DMS79 (cell line): Measurements from ENCODE around the gene PLA2G12B.
"Not testable (repeated sequence)": the region's sequence is repeated elsewhere in the genome, so short reads cannot be mapped to it uniquely, and the experiment has no call there.

Experiments
- DNase-seq: peaks from one replicate; lab custom pipeline; 2025; lab: John Stamatoyannopoulos, UW

The PLA2G12B gene

GRCh38 chr10:72935361-72935760, 19.2 kb downstream of the PLA2G12B start:
- DNase-seq: no peak

GRCh38 chr10:72932259-72933015, 22.2 kb downstream of the PLA2G12B start:
- DNase-seq: no peak

GRCh38 chr10:72930276-72930675, 24.3 kb downstream of the PLA2G12B start:
- no peak for DNase-seq

- DNase-seq: no peak
These were observed 25.8 kb downstream of the PLA2G12B start for GRCh38 chr10:72928798-72929197.

- DNase-seq: no peak
These were observed 27.1 kb downstream of the PLA2G12B start for GRCh38 chr10:72927485-72927884.

GRCh38 chr10:72925951-72926465, 28.6 kb downstream of the PLA2G12B start:
- DNase-seq: no peak

GRCh38 chr10:72924351-72924750, 30.3 kb downstream of the PLA2G12B start:
- DNase-seq: no peak

GRCh38 chr10:72921147-72921683, 33.4 kb downstream of the PLA2G12B start:
- DNase-seq: not testable (repeated sequence)

- DNase-seq: no peak
These were observed 36.3 kb downstream of the PLA2G12B start for GRCh38 chr10:72918352-72918751.

- not testable (repeated sequence) for DNase-seq
These were observed 36.7 kb downstream of the PLA2G12B start for GRCh38 chr10:72917803-72918332.

- not testable (repeated sequence) for DNase-seq
These were observed 37.4 kb downstream of the PLA2G12B start for GRCh38 chr10:72917201-72917600.

- DNase-seq: no peak
These were observed 41.3 kb downstream of the PLA2G12B start for GRCh38 chr10:72913287-72913686.

- DNase-seq: no peak
These were observed 41.9 kb downstream of the PLA2G12B start for GRCh38 chr10:72912736-72913135.

GRCh38 chr10:72911758-72912157, 42.8 kb downstream of the PLA2G12B start:
- no peak for DNase-seq

GRCh38 chr10:72910705-72911104, 43.9 kb downstream of the PLA2G12B start:
- no peak for DNase-seq

- DNase-seq: no peak
These were observed 48.2 kb downstream of the PLA2G12B start for GRCh38 chr10:72906446-72906845.

- DNase-seq: no peak
These were observed 49.8 kb downstream of the PLA2G12B start for GRCh38 chr10:72904806-72905205.

- not testable (repeated sequence) for DNase-seq
These were observed 50.6 kb downstream of the PLA2G12B start for GRCh38 chr10:72903941-72904446.

- no peak for DNase-seq
These were observed 55.1 kb downstream of the PLA2G12B start for GRCh38 chr10:72899545-72899944.

- no peak for DNase-seq
These were observed 56.0 kb downstream of the PLA2G12B start for GRCh38 chr10:72898616-72899015.

GRCh38 chr10:72895236-72895850, 59.3 kb downstream of the PLA2G12B start:
- DNase-seq: no peak

GRCh38 chr10:72893136-72893798, 61.3 kb downstream of the PLA2G12B start, which contains the start of gene OIT3:
Gene OIT3 (plus strand): TSS chr10:72893739. CDS start chr10:72893799, 60 bp downstream.
- DNase-seq: no peak
